Muscle layer of duodenum (tissue), 2 donors: Measurements from ENCODE around the gene CGGBP1.
"Not testable (repeated sequence)": the region's sequence is repeated elsewhere in the genome, so short reads cannot be mapped to it uniquely, and the experiment has no call there.

ENCODE experiments used
- H3K27ac ChIP-seq: one replicate; pipeline ENCODE4 v1.7.0; 2013; ENCODE audit warnings: mild to moderate bottlenecking, low read length
- H3K27me3 ChIP-seq: one replicate; pipeline ENCODE4 v1.7.0; 2013; ENCODE audit warnings: low read depth, mild to moderate bottlenecking, control low read depth, low read length
- H3K36me3 ChIP-seq, 2 donors: one replicate each; pipeline ENCODE4 v1.7.0; 2013; ENCODE audit warnings: low read length in 2 of 2, control low read depth in 1 of 2, mild to moderate bottlenecking in 1 of 2; ENCODE audit not compliant: insufficient read depth in 2 of 2, control insufficient read depth in 1 of 2
- H3K4me1 ChIP-seq, 2 donors: one replicate each; pipeline ENCODE4 v1.7.0; 2013; ENCODE audit warnings: low read length in 2 of 2, mild to moderate bottlenecking in 2 of 2, control low read depth in 1 of 2, moderate library complexity in 1 of 2; ENCODE audit not compliant: insufficient read depth in 2 of 2, control insufficient read depth in 1 of 2
- H3K4me3 ChIP-seq, 2 donors: one replicate each; pipeline ENCODE4 v1.7.0; 2013; ENCODE audit warnings: low read length in 2 of 2, low read depth in 1 of 2, mild to moderate bottlenecking in 1 of 2
- H3K9me3 ChIP-seq, 2 donors: one replicate each; pipeline ENCODE4 v1.7.0; 2013; ENCODE audit warnings: low read length in 2 of 2, control low read depth in 1 of 2, mild to moderate bottlenecking in 1 of 2; ENCODE audit not compliant: control insufficient read depth in 1 of 2
- donor health status: healthy.

The CGGBP1 gene

DNA sequence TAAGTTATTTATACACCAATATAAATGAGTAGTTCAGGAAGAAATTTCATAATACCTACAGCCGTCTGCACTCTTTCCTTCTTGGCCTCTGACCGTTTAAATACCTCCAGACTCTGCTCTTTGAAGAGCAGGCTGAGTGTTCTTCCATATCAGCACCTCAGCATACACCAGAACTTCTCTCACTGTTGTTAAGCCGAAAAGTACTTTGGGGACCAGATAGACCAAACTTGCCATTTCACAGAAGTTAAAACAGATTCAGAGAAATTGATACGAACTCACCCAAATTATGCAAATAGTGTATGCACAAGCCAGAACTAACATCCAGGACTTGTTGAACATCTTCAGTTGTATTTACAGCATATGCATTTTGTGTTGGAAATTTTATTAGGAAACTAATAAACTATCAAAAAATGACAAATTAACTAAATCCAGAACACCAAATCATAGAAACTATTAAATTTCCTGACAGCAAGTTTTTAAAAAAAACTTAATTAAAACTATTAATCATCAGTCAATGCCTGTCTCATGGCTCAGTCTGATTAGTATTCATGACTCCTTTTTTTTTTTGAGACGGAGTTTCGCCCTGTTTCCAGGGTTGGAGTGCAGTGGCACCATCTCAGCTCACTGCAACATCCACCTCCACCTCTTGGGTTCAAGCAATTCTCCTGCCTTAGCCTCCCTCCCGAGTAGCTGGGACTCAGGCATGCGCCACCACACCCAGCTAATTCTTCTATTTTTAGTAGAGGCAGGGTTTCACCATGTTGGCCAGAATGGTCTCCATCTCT is 24.1 kb downstream of the CGGBP1 start:
- no peaks in the 10 kb centered on the region for H3K36me3 ChIP-seq
- no peaks in the 10 kb centered on the region for H3K27me3 ChIP-seq
- no peak overlapping the region for H3K27ac ChIP-seq
- no peak overlapping the region for H3K4me3 ChIP-seq
- no peaks in the 10 kb centered on the region for H3K9me3 ChIP-seq
- H3K4me1 ChIP-seq, result peaks cover 0 to 6% of the 10 kb centered on the region in 2 donors

DNA sequence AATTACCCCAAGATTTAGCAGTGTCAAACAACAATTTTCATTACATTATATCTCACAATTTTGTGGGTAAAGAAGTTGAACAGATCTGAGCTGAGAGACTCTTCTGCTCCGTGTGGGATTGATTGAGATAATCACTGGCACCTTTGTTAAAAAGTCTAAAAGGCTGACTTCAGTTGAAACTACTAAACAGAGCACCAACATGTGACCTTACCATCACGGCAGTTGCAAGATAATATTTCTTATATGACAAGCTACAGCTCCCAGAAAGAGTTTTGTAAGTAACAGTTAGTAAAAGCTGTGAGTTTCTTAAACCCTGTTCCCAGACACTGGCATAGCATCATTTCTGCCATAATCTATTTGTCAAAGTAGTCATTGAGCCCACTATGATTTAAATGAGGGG is 25.0 kb downstream of the CGGBP1 start:
- Histone ChIP-seq H3K36me3 (no peaks in the 10 kb centered on the region), H3K4me3 (no peak overlapping the region), H3K4me1 (peaks cover 0 to 6% of the 10 kb centered on the region in 2 donors), H3K27me3 (no peaks in the 10 kb centered on the region), H3K9me3 (peaks cover 0 to 2% of the 10 kb centered on the region in 2 donors), H3K27ac (no peak overlapping the region)

DNA sequence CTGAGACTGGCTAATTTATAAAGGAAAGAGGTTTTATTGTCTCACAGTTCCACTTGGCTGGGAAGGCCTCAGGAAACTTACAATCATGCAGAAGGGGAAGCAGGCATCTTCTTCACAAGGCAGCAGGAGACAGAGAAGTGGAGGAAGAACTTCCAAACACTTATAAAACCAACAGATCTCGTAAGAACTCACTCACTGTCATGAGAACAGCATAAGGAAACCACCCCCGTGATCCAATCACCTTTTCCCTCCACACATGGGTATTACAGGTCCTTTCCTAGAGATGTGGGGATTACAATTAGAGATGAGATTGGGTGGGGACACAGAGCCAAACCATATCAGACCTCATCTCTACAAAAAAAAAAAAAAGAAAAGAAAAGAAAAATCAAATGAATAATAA is 25.7 kb downstream of the CGGBP1 start:
- Histone ChIP-seq H3K4me3 (no peak overlapping the region), H3K9me3 (peaks cover 0 to 9% of the 10 kb centered on the region in 2 donors), H3K27ac (no peak overlapping the region), H3K4me1 (peaks cover 0 to 6% of the 10 kb centered on the region in 2 donors), H3K36me3 (no peaks in the 10 kb centered on the region), H3K27me3 (no peaks in the 10 kb centered on the region)

DNA sequence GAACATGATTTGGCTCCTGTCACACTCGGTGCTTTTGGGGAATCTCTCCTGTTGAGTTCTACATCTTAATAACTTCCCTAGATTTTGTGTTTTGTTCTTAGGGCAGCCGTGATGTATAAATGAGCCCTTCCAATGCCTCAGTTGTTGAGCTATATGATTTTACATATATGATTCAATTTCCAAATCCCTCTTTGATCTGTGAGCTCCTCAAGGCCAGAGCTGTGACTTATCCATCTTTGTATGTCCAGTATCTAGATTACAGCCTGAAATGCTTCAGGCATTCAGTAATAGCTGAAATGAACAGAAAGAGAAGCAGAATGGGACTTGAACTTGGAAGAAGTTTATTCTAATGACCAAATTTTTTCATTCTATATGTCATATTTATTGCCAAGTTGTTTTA is 26.6 kb downstream of the CGGBP1 start:
- Histone ChIP-seq H3K4me1 (peaks cover 0 to 6% of the 10 kb centered on the region in 2 donors), H3K27ac (peak overlapping the region; percentile 61), H3K9me3 (peaks cover 0 to 12% of the 10 kb centered on the region in 2 donors), H3K27me3 (no peaks in the 10 kb centered on the region), H3K36me3 (no peaks in the 10 kb centered on the region), H3K4me3 (peak overlapping the region; percentile 63 to 69)

DNA sequence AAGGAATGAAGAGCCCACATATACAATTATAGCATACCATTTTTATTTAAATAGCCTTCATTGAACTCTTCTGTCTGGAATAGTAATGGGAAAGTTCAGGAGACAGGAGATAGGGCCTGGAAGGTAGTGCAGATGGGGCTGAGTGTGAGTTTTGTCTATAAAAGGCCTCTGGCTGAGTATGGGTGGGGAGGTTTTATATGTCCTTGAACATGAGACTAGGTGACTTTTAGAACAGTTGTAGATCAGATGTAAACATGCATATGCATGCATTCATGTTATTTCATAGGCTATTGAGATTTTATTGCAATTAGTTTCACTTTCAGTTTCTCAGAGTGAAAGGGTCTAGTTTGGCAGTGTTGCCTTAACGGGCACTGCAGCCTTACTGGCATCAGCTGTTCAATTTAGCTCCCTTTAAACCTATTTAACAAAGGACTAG is 27.1 kb downstream of the CGGBP1 start:
- H3K9me3 ChIP-seq, result peaks cover 0 to 14% of the 10 kb centered on the region in 2 donors
- no peaks in the 10 kb centered on the region for H3K27me3 ChIP-seq
- peak overlapping the region; percentile 61 for H3K27ac ChIP-seq
- H3K4me1 ChIP-seq, result peaks cover 0 to 6% of the 10 kb centered on the region in 2 donors
- H3K36me3 ChIP-seq, result no peaks in the 10 kb centered on the region
- H3K4me3 ChIP-seq, result peak overlapping the region; percentile 63 to 69

DNA sequence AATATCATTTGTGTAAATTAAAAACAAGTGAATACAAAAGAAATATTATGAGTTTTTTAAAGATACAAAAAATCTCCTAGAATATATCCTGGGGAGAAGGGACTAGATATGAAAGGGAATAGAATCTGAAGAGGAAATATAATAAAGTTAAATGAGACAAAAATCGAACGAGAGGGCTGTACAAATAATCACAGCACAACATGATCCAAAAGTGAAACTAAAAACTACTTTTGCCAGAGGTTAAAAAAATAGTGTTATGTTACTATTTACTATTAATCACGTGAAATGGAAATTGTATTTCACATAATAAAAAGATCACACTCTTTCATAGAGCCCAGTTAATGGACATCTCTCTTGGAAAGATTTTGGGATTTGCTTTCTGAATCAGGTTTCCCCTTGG is 28.6 kb downstream of the CGGBP1 start:
- no peak overlapping the region for H3K27ac ChIP-seq
- H3K4me1 ChIP-seq, result peaks cover 0 to 6% of the 10 kb centered on the region in 2 donors
- H3K9me3 ChIP-seq, result peaks cover 0 to 24% of the 10 kb centered on the region in 2 donors
- peak overlapping the region; percentile 8 to 44 for H3K4me3 ChIP-seq
- no peaks in the 10 kb centered on the region for H3K27me3 ChIP-seq
- H3K36me3 ChIP-seq, result no peaks in the 10 kb centered on the region

DNA sequence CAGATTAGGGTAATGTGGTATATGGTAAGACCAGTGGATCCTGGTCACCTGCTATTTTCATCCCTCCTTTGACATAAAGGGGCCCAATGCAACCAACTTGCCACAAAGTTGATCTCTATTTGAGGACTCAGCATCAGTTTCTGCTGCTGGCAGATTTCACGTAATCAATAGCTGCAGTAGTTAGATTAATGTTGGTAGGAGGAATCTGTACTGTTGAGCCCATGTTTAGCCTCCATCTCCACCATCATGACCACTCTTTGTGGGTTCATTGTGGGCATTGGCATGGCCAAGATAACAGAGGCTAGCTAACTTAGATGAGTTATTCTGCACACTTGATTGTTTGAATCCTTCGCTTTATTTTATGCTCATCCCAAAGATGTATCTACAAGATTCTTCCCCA is 29.9 kb downstream of the CGGBP1 start:
- Histone ChIP-seq H3K27ac (no peak overlapping the region), H3K36me3 (no peaks in the 10 kb centered on the region), H3K27me3 (no peaks in the 10 kb centered on the region), H3K9me3 (peaks cover 0 to 24% of the 10 kb centered on the region in 2 donors), H3K4me1 (peaks cover 0 to 4% of the 10 kb centered on the region in 2 donors), H3K4me3 (no peak overlapping the region)

DNA sequence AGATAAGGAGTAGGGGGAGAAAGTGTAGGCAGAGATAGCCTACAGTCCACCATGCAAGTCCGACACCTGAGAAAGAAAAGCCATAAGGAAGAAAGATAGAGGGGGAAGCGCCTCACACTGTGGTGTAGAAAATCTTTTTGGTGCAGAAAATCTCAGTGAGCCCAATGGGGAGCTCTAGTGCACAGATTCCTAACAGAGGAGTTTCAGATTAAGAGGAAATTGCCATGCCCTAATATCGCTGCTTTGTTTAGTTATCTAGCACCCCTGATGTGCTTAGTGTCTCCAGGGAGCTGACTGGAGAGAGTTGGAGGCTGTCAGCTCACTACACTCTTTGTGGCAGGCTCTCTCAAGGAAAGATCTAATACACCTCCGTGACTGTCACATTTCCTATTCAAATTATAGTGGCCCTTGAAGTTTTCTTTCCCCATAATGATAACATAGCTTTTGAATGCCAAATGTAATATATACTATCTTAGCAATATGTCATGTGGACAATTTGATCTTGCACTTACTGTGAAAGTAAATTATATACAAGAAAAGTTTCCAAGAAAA is 33.7 kb downstream of the CGGBP1 start:
- no peaks in the 10 kb centered on the region for H3K36me3 ChIP-seq

DNA sequence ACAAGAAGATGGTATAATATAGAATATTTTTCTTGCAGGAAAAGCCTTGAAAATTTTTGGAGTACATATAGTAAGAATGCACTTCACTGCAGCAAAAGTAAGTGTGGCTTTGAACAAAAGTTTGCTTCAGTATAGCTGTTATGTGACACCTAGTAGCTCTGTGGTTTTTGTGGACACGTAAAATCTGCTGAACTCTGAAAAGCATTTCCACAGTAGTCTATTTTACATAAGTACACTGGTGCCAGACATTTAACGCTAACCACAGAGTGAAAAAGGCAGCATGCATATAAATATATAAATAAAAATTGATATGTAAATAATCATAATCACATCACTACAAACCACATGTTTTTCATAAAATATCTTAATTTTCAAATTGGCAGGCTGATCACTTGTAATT is 39.8 kb downstream of the CGGBP1 start:
- Histone ChIP-seq H3K4me1 (no peaks in the 10 kb centered on the region), H3K36me3 (no peaks in the 10 kb centered on the region), H3K9me3 (no peaks in the 10 kb centered on the region), H3K27me3 (no peaks in the 10 kb centered on the region), H3K27ac (no peak overlapping the region), H3K4me3 (no peak overlapping the region)

More for the DNA sequence above, 33.7 kb downstream of the CGGBP1 start:
- no peaks in the 10 kb centered on the region for H3K27me3 ChIP-seq
- no peaks in the 10 kb centered on the region for H3K4me1 ChIP-seq
- no peak overlapping the region for H3K4me3 ChIP-seq
- H3K27ac ChIP-seq, result no peak overlapping the region
- peaks cover 0 to 24% of the 10 kb centered on the region in 2 donors for H3K9me3 ChIP-seq

DNA sequence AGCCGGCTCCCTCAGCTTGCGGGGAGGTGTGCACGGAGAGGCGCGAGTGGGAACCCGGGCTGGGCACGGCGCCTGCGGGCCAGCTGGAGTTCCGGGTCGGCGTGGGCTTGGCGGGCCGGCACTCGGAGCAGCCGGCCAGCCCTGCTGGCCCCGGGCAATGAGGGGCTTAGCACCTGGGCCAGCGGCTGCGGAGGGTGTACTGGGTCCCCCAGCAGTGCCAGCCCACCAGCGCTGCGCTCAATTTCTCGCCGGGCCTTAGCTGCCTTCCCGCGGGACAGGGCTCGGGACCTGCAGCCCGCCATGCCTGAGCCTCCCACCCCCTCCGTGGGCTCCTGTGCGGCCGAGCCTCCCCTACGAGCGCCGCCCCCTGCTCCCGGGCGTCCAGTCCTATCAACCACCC is 43.1 kb downstream of the CGGBP1 start:
- not testable (repeated sequence) for H3K4me3 ChIP-seq, H3K36me3 ChIP-seq, H3K4me1 ChIP-seq, H3K27me3 ChIP-seq, H3K27ac ChIP-seq, H3K9me3 ChIP-seq

DNA sequence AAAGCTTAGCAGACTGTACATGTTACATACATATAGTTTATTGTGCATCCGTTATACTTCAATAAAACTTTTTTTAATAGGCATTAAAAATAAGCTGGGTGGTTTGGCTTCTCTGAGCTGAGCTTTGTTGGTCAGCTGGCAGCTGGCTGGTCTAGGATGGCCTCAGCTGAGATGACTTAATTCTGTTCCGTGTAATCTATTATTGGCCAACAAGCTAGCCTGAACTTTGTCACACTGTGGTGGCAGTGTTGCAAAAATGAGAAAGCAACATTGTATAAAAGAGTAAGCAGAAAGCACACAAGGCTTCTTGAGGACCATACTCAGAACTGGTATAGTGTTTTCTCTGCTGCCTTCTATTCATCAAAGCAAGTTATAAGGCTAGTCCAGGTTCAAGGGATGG is 45.2 kb downstream of the CGGBP1 start:
- H3K27me3 ChIP-seq, result no peaks in the 10 kb centered on the region
- H3K36me3 ChIP-seq, result no peaks in the 10 kb centered on the region
- H3K9me3 ChIP-seq, result no peaks in the 10 kb centered on the region
- no peak overlapping the region for H3K4me3 ChIP-seq
- no peaks in the 10 kb centered on the region for H3K4me1 ChIP-seq
- H3K27ac ChIP-seq, result no peak overlapping the region
